COLO829 (cell line): ENCODE measurements around the gene MEGF11.
A peak's percentile ranks its signal among the peaks of the same experiment; 100 is the strongest.
"Not testable (repeated sequence)": the region's sequence is repeated elsewhere in the genome, so short reads cannot be mapped to it uniquely, and the experiment has no call there.

Experiments
- DNase-seq: peaks from one replicate; pipeline ENCODE4 v3.0.0; 2012; ENCODE audit warnings: low spot score

Gene MEGF11

GRCh38 chr15:66027268-66027805 is 226.2 kb downstream of the MEGF11 start:
- no peak for DNase-seq

GRCh38 chr15:66025972-66026371 is 227.6 kb downstream of the MEGF11 start:
- no peak for DNase-seq

DNA sequence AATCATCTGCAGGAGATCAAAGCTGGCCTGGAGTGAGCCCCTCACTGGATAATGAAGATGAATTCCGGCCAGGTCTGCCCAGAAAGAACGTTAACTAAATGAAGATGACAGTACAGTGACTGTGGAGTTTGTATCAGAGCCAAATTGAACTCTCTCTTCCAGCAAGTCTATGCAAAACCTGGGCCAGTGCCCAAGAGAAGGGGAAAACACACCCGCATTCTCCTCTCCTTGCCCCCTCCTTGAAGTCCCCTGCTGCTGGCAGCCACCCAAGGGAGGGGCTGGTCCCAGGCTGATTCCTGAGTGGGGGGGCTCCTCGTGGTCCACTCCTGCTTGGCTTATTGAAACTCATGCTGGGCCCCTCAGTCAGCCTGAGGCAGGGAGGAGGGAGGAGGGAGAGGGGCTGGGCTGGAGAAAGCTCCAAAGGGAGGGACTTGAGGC is 228.5 kb downstream of the MEGF11 start:
- DNase-seq = no peak

DNA sequence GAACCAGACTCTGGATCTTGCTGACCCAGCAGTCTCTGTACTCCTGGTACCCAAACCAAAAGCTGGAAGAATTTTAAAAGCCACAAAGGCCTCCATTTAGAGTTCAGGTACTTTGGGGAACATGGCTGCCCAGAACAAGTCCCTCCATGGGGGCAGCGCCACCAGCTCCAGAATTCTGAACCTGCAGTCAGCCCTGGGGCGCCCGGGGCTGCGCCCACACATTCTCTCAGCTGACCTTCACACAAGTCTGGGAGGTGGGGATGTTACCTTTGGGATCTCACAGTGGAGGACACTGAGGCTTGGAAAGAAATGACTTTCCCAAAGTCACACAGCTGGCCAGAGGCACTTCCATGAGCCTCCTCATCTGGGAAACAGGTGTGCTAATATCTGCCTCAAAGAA is 229.4 kb downstream of the MEGF11 start:
- DNase-seq = no peak

DNA sequence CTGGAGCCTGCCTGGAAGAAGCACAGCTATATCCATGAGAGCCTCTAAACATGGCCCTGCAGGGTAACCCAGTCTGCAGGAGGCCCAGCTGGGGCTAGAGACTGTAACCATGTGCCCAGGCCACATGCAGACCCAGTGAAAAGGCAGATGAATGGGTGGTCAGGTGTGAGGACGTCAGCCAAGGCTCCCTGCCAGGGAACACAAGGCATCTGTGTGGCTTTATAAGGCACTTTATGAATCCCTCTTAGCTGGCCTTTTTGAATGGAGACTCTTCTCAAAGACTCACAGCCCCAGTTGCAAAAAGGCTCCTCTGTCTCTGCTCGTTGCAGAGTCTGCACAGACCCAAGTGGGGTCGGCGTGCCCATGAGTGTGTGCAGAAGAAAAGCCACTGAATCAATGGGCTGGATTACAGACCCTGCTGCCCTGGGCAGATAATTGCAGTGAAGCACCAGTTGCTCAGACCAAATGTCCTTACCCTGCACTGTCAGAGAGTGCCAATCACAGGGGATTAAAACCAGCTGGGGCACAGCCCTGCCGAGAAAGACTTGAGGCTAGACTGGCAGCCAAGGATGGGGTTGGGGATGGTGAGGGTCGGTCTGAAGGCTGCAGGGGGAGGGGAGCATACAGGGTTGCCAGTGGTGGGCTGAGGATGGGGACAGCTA is 230.1 kb downstream of the MEGF11 start:
- DNase-seq = no peak

- DNase-seq = no peak
Observed at GRCh38 chr15:66022163-66022525, 231.4 kb downstream of the MEGF11 start.

DNA sequence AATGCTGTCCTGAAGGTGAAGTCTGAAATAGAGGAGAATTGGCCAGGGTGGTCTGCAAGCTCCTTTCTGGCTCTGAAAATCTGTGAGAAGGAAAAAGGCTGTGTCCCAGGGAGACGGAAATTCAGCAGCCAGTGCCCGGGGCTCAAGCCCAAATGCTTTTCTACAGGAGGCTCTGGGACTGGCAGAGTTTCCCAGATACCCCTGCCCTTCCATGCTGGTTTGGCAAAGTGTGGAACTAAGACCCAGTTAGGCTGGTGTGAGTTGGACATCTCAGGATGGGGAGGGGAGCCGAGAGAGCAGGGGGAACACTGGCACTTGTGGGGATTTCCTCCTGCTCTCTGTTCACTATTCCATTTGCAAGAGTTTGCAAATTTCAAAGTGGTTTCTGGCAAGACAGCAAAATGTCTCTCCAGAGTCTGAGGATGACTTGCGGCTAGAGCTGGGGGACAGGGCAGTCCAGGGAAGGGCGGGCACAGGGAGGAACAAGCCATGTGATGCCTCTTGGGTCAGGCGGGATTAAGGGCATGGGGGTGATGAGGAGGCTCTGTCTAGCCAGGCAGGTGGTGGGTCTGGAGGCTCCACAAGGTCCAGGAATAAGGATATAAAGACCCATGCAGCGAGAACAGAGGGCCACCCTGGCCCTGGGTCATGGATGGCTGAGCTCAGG is 231.9 kb downstream of the MEGF11 start:
- DNase-seq = no peak

GRCh38 chr15:66019826-66020398 is 233.6 kb downstream of the MEGF11 start:
- DNase-seq = no peak

DNA sequence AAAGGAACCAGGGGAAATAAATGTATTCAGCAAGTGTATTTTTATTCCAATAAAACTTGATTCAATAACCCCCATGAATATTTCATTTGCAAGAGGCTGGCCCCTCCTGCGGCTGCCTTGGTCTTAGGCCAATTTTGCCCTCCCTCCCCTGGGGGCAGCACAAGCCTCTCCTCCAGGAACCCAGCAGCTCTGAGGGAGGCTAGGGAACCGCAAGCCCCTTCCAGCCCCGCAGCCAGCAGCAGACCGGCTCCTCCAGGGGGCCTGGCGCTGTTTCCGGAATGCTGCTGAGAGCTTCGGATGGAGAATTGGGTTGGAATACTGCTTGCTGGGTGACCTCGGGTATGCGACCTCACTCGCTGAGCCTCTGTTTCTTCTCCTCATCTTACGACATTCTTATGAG is 234.2 kb downstream of the MEGF11 start:
- DNase-seq = no peak

DNA sequence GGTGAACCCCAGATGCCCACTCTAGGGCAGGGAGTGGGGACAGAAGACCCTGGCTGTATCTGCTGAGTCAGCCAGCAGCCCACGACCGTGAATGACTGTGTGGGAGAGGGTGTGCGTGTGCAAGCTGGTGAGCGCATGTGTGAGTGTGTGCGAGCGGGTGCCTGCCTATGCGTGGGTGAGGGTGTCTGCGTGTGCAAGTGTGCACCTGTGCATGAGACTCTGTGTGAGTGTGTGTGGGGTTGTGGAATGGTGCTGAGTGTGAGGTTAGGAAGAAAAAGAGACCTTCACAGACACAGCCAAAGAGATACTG is 235.1 kb downstream of the MEGF11 start:
- DNase-seq = no peak

DNA sequence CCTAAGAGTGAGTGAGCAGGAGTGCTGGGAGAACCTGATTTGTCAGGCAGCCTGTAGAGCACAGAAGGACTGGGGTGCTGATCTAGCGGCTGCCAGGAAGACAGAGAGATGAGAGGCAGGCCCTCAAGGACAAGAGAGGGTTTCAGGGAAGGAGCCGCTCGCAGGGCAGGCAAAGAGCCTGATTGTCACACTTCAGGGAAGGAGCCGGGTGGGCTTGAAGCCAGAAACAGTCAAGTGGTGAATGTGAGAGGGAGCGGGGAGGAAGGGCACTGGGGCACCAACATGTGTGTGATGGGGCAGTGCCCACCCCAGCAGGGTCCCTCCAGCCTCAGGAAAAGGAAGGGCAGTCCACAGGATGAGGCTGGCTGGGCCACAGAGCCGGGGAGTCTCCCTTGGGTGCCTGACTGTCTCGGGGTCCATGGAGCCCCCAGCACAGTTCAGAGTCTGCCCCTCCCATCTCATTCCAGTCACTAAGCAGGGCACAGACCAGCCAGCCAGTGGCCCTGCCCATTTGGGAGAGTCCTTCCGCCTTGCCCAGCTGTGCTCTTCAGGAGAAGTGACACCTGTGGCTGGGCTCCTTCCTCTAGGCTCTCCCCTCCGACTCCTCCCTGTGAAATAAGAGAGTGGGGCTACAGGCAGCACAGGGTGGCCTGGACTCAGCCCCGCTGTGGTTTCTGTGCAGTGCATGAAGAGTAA is 235.6 kb downstream of the MEGF11 start:
- DNase-seq = no peak

DNA sequence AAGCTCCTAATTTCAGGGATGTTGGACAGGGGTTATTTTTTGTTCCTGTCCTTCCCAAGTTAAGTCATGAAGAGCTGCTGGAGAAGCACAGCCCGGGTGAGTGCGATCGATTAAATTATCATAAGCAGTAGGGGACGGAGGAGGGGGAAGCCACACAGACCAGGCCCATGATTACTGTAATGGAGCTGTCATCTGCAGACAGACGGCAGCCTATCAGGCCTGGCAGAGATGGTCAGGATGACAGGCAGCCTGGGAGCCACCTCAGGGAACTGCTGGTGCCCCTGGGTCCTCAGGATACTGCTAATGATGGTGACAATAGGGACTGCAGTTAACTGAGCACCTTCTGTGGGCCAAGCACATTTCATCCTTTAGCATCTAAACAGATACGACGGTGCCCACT is 236.6 kb downstream of the MEGF11 start:
- no peak for DNase-seq

- no peak for DNase-seq
Observed at GRCh38 chr15:66016199-66016598, 237.4 kb downstream of the MEGF11 start.

DNA sequence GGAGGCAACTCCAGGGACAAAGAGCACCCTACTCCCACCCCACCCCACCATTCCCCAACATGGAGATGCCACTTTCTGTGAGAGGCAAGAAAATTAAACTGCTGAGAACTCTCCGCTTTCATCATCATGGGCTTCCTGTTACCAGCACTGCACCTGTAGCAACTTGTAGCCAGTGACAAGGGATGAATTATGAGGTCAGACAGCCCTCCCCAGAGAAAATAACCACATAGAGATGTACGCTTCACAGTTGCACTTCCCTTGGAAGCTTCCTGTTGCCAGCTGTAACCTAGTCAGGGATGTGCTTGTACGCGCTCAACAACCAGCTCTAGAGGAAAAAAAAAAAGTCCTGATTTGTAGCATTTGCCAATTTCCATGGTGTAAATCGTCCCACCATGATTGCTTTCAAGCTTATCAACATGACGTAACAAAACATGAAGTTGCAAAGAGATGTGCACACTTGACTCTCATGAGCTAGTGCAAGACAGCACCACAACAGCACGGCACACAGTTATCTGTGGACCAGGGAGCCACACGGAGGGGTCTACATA is 238.8 kb downstream of the MEGF11 start:
- no peak for DNase-seq

DNA sequence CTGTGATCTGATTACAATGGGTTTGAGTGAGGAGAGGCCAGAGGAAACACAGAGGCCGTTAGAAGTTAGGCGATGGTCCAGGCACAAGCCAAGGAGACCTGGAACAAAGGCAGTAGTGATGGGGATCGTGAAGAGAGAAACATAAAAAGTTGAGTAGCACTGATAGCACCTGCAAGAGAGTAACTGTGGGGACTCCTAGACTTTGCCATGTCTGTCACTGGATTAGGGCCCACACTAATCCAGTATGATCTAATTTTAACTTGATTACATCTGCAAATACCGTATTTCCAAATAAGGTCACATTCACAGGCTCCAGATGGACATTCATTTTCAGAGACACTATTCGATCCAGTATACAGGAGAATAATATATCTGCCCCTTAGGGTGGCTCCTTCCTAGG is 239.5 kb downstream of the MEGF11 start:
- DNase-seq = no peak

DNA sequence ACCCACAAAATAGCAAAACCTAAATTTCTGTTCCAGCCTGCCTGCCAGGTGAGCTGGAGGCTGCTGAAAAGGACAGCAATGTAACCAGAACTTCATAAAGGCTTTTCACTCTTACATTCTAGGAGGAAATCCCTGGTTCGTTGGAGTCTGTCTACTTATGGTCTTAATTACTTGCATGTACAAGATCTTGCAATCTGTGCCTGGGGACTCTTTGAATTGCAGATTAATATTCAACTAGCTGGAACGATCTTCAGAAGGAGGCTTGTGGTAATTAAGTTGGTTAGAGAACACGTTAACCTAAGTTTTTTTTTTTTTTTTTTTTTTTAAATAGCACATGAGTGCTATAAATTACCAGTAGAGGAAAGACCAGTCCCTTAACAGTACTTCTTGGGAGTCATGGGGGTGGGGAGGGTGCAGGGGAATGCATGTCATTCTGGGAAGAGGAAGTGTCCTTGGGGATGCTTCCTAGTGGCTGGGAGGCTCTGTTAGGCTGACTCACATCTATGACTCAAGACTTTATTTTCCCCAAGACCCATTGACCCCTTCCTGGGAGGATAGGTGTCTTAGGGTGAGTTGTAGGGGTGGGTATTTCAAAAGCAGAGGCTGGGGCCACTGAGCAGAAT is 244.5 kb downstream of the MEGF11 start:
- DNase-seq = no peak

- DNase-seq = no peak
Observed at GRCh38 chr15:66007663-66008262, 245.8 kb downstream of the MEGF11 start.

DNA sequence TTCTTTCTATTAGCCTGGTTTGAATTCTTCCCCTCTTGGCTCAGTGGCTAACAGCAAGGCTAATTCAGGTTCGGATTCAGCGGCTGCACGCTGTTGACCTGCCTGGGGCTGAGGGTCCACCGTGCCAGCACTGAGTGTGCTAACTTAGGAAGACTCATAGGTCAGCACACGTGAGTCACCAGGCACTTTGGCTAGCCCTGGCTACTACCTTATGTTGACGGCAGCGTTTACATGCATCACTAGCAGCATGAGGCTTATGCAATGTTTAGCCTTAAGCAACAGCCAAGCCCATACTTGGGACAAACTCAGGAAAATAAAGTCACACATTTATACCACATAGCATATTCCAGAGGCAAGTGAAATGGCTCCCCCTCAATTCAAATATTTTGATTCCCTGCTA is 246.6 kb downstream of the MEGF11 start:
- no peak for DNase-seq

- DNase-seq = peak; percentile 16
Observed at GRCh38 chr15:66004618-66005262, 248.8 kb downstream of the MEGF11 start.

DNA sequence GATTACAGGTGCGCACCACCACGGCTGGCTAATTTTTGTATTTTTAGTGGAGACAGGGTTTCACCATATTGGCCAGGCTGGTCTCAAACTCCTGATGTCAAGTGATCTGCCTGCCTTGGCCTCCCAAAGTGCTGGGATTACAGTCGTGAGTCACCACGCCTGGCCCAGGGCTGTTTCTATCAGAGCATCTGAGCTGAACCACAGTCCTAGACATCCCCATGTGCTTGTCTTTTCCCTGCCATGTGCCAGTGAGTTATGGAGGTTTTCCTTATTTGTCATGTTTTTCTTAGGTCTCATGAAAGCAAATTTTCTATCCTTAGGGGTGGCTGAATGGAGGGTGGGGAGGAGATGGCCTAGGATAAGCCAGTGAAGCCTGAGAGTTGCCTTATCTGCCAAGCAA is 250.4 kb downstream of the MEGF11 start:
- DNase-seq = not testable (repeated sequence)

DNA sequence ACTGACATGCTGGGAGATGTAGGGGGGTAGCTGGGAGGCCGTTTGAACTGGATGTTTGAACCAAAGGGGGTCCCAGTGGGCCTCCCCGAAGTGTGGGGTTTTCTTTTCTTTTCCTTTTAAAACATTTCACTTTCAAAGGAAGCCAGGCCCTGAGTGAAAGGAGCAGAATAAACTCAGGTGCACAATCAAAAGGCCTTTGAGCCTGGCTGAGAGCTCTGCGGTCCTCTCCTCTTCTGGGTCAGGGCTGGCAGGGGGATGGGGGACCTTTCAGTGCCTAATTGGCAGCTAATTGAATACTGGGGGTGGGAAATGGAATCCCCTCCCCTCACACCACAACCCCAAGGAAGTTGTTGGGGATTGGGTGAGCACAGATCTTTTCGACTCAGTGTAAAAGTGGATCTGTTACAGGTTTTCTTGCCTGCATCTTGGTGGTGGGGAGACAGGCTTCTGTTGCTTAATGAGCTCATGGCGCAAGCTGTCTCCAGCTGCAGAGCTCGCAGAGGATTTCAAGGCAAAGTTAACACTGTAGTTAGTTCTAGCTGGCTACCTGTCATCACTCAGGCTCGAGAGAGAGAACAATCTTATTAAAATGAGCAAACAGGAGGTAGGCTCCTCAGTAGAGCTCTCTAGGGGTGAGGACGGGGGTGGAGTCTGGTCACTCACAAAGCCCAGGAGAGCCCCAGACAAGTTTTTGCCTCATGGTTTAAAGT is 251.7 kb downstream of the MEGF11 start:
- DNase-seq = no peak
